22Rv1 (cell line): ENCODE measurements around the gene HNRNPH3.

Experiments used
- H3K27ac ChIP-seq: fragments of 450-650 bp; 2 replicates; pipeline ENCODE4 v1.5.1; 2017
- CTCF ChIP-seq: fragments of 450-650 bp; IDR thresholded peaks from 2 replicates; pipeline ENCODE4 v1.5.1; 2017; ENCODE audit warnings: mild to moderate bottlenecking
- ZFX ChIP-seq: fragments of 450-650 bp; IDR thresholded peaks from 2 replicates; pipeline ENCODE4 v1.6.1; 2017; ENCODE audit warnings: antibody characterized with exemption, borderline replicate concordance

HNRNPH3 gene

GRCh38 chr10:68366600-68366999 lies 34.7 kb downstream of the HNRNPH3 start:
- TF ChIP-seq ZFX: no peak
- no peak for TF ChIP-seq CTCF
- H3K27ac ChIP-seq: no peak overlapping the region

GRCh38 chr10:68367121-68367520 lies 35.3 kb downstream of the HNRNPH3 start:
- TF ChIP-seq CTCF: no peak
- no peak for TF ChIP-seq ZFX
- H3K27ac ChIP-seq: no peak overlapping the region

GRCh38 chr10:68371604-68372003 lies 39.7 kb downstream of the HNRNPH3 start:
- no peak overlapping the region for H3K27ac ChIP-seq
- TF ChIP-seq CTCF: no peak
- no peak for TF ChIP-seq ZFX

- no peak for TF ChIP-seq ZFX
- no peak for TF ChIP-seq CTCF
- no peak overlapping the region for H3K27ac ChIP-seq
These were observed 53.9 kb downstream of the HNRNPH3 start for GRCh38 chr10:68385740-68386139.
